GM12891 (cell line): ENCODE results near the gene SMIM8.

ENCODE experiments used
- POLR2A ChIP-seq: IDR thresholded peaks from 2 replicates; pipeline ENCODE4 v1.6.1; 2011; ENCODE audit warnings: low read depth, low read length, control low read depth
- POLR2AphosphoS5 ChIP-seq: IDR thresholded peaks from 2 replicates; pipeline ENCODE4 v1.6.1; 2011; ENCODE audit warnings: low read depth, low read length, control low read depth
- POU2F2 ChIP-seq: IDR thresholded peaks from 2 replicates; pipeline ENCODE4 v1.6.1; 2011; ENCODE audit warnings: low read depth, mild to moderate bottlenecking, control low read depth, low read length, moderate library complexity
- SPI1 ChIP-seq: IDR thresholded peaks from 2 replicates; pipeline ENCODE4 v1.6.1; 2011; ENCODE audit warnings: low read depth, low read length, control low read depth
- TAF1 ChIP-seq: IDR thresholded peaks from 2 replicates; pipeline ENCODE4 v1.6.1; 2011; ENCODE audit warnings: low read depth, low read length, control low read depth

DNA sequence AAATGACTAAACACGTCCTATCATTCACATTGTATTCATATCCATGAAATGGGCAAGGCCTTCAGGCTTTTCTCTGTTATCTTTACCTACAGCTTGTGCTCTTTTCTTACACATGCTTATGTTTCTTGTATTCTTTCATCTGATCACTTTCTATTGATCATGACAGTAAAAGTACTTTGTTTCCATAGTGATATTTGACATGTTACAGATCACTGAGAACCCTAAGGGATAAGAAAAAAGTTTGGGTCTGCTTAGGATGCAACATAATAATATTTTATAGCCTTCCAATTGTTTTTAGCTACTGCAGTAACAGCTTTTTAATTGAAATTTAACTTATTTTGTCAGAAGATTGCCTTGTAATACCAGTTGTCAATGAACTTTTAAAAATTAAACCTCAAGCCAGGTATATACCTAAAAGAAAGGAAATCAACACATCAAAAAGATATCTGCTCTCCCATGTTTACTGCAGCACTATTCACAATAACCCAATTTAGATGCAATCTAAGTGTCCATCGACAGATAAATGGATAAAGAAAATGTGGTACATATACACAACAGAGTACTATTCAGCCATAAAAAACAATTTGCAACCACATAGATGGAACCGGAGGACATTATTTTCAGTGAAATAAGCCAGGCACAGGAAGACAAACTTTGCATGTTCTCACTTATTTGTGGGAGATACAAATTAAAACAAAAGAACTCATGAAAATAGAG lies 3.0 kb upstream of the SMIM8 start:
- no peak for TF ChIP-seq TAF1
- no peak for TF ChIP-seq SPI1
- TF ChIP-seq POLR2A = no peak
- TF ChIP-seq POLR2AphosphoS5 = no peak
- TF ChIP-seq POU2F2 = no peak
